Activated CD4-positive, alpha-beta T cell treated with anti-CD3 and anti-CD28 coated beads, Interleukin-2, Interleukin-6, amounts not matched to agents 100 ng/mL and 50 ng/mL, durations not matched to agents 16 hours and 8 hours (primary cell): ENCODE data around the gene PIWIL1.

Experiments used
- DNase-seq: peaks from one replicate; pipeline ENCODE4 v3.0.0-alpha.2; 2020

The PIWIL1 gene

DNA sequence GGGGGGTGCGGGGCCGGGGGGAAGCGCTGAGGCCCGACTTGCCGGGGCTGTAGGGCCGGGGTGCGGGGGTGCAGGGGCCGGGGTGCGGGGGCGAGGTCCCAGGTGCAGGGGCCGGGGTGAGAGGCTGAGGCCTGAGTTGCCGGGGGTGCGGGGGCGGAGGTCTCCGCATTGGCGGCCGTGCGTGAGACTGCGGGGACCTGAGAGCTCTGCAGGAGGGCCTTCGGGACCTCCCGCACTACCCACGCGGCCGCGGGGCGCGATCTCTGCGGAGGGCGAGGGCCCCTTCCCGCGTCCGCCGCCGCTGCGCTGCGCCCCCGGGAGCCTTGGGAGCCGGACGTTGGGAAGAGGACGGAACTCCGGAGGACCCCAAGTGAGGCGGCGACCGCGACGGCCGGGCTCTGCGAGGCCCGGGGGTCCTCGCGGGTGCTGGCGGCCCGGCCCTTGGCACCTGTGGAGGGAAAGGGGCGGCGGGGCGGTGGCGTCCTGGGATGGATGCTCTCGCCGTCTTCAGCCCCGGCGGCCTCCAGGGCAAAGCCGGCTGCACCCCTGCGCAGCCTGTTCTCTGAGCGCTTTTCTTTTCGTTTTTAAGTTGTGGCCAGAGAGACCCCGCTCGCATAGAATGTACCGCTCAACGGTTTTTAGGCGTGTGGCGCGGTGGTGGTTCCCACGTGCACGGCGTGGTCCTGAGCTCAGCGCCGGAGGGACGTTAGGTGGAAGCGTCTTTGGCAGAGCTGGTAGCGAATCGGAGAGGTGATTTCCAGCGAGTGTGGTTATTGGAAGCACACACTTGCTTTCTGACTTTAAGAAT lies 1.3 kb downstream of the PIWIL1 start:
- DNase-seq = no peak

DNA sequence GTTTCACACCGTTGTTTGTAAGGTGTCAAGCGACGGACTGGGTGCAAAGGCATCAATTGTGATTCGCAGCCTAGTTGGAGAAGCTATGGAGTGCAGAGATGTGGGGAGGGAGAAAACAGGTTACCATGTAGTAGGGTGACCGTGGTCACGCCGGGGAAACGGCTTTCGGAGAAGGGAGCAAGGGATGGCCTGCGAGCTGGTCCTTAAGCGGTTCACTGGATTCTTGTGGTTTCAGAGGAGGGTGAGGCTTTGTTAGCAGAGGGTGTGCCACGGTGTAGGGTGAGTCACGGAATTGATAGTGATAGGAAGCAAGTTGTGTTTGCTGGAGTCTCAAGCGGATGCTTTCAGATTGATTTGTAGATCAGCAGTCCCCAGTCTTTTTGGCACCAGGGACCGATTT lies 2.3 kb downstream of the PIWIL1 start:
- DNase-seq = no peak

DNA sequence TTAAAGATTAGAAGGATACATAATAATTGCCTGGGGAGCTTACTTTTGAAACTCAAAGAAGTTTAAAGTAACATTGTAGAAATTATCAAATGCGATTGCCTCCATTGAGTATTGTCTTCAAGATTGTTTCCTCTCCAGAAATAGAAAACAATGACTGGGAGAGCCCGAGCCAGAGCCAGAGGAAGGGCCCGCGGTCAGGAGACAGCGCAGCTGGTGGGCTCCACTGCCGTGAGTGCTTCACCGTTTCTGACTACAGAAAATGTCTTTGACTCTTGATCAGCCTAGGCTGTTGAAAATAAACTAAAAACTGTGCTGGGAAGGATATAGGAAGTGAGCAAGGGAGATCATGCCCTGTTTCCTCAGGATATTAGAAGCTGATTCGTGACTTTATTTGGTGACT lies 4.8 kb downstream of the PIWIL1 start:
- no peak for DNase-seq

DNA sequence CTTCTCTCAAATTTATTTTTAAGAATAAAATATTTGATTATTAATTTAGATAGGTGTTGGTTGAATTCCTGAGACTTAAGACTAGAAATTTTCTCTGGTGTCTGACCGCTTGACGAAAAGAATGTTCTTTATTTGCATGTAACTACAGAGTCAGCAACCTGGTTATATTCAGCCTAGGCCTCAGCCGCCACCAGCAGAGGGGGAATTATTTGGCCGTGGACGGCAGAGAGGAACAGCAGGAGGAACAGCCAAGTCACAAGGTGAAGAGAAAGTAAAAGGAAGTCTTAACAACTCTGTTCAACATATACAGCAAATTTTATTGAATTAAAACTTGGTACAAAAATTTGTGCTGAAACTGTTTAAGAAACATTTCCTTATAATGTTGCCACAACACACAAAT lies 5.2 kb downstream of the PIWIL1 start:
- DNase-seq = no peak

DNA sequence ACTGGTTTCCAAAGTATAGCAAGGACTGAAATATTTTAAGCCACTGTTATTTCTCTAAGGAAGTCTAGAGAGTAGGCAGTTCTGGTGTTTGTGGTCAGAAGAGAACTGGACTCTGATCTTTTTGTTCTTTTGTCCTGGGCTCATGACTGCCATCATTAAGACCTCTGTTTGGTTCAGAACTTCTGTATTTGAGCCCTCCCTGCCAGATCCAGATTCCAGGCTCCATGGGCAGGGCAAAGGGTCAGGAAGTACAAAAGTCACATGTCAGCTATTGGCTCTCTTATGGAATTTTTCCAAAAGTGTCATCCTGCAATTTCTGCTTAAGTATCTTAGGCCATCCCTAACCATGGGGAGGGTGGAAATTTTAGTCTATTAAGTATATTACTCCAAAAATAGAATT lies 6.8 kb downstream of the PIWIL1 start:
- no peak for DNase-seq

DNA sequence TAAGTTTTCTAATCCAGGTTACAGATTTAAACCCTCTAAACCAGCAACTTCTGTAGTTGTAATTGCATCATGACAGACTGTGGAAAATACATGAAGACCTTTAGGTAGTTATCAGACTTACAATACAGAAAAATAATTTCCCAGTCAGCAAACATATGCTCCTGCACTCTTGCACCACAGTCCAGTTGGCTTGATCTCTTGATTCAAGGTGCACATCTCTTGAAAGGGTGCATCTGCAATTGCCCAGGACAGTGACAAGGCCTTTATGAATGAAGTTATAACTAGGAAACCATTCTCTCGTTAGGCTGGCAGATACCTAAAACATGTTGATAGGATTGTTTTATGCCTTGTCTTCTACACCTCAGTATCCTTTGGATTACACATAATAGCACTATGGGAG lies 7.6 kb downstream of the PIWIL1 start:
- DNase-seq = no peak

DNA sequence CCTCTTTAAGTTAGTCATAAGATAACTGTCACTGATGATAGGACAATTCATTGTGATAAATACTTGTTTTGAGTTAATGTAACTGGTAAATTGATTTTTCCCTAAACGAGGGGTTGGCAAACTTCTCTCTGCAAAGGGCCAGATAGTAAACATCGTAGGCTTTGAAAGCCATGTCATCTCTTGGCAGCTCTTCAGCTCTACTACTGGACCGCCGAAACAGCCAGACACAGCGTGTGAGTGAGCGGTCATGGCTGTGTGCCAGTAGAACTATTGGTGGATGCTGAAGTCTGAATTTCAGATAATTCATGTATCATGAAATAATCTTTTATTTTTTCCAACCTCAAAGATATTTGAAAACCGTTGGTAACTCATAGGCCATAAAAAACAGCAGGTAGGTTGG lies 9.9 kb downstream of the PIWIL1 start:
- DNase-seq = no peak

DNA sequence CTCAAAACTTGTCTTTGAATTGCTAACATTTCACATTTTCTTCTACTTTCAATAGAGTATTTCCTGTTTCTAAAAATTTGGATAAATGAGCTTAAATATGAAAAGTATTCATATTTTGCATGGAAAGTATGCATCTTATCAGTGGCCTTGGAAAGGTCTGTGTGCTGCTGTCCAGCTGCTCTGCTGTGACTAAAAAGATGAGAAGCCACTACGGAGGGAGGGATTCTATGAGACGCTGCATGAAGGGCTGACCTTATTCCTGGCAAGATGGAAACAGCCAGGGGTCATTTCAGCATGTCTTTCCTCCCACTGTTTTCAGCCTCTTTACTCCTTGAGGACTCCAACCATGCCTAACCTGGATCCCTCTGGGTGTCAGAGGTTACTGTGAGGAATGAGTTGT lies 13.0 kb downstream of the PIWIL1 start:
- DNase-seq = no peak

DNA sequence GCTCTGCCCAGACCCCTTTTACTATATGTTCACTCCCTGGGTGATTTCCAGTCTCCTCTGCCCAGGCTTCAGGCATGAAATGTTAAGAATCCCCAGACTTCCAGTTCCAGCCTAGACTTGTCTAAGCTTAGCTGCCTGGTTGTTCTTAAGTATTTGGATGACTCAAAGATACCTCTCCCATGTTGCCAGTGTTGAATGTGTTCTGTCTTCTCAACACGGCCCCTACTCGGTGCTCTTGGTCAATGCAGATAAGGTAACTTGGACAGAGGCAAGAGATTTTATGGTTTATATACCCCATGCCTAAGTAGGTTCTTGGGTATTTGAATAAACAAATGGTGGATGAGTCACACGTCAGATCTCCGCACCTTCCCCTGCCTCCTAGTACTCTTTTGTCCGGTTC lies 13.6 kb downstream of the PIWIL1 start:
- DNase-seq = no peak

DNA sequence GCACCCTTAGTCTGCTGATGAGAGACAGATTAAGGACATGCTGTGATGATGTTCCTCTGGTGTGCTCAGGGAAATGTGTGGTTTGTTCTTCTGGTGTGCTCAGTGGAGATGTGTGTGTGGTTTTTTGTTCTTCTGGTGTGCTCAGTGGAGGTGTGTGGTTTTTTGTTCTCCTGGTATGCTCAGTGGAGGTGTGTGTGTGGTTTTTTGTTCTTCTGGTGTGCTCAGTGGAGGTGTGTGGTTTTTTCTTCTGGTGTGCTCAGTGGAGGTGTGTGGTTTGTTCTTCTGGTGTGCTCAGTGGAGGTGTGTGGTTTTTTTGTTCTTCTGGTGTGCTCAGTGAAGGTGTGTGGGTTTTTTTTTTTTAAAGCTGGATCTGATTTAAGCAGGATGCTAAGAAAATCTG lies 15.4 kb downstream of the PIWIL1 start:
- DNase-seq = no peak

DNA sequence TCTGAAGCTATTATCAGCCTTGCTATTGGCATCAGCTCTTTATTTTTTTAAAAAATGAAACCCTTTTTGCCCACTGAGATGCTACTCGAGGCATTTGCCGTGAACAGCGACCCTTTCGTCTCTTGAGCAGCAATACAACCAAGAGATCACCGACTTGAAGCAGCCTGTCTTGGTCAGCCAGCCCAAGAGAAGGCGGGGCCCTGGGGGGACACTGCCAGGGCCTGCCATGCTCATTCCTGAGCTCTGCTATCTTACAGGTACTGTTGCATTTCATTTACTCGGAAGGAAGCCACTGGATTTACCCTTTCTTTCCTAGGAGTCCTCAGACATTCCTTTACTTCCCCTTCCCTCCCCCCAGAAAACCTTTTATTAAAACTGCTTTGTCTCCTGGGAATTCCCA lies 16.7 kb downstream of the PIWIL1 start:
- DNase-seq = no peak

DNA sequence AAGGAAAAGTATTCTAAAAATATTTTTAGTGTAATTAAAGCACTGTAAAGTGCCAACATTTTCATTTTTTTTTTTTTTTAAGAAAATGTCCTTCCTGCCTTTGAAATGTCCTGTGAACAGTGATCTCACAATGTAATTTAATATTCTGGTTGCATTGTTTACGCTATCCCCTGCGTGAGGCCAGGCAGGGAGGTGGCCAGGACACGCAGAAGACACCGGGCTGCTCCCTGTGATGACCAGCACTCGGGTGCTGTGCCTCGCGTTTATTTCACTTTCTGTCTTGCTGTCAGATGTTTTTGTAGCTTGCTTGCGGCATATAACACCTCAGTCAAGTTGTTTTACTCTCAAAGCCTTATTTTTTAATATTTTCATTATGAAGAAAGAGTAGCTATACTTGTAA lies 18.5 kb downstream of the PIWIL1 start:
- DNase-seq = no peak

DNA sequence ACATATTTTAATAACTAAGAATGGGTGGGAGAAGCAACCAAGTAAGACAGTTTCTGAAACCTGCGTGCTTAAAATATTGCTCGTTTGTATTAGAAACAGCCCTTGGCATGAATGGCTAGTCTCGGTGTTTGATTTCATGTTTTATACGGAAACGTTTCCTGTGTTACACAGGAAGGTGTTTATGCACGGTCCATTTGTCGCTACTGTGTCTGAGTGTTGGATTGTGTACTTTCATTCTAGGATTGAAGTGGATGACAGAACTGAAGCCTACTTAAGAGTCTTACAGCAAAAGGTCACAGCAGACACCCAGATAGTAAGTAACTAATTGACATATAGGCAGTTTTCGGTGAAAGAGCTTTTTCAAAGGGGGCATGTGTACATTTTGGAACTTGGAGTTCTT lies 19.6 kb downstream of the PIWIL1 start:
- no peak for DNase-seq

DNA sequence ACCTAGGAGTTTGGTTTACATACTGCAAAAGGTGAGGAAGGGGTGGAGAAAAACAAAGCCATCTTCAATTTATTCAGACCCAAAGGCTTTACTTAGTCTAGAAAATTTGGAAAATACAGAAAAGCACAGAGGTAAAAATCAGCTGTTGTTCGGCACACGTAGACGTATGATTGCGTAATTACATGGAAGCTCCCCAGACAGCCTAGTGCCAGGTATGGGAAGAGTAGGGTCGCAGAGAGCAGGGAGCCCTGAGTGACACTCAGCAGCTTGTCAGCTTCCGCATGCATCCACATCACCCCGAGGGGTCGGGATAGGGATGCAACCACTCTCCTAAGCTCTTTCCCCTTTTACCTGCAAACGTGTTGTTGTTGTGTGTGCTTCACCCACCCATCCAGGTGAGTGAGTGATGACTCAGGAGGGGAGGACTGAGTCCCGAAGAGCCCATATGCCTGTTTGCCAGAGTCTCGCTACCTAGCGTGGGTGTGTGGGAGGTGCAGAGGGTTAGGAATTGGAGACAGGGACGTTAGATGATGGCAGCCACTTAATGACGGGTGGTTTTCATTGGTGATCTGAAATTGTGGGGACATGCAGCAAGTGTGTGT lies 20.1 kb downstream of the PIWIL1 start:
- no peak for DNase-seq

DNA sequence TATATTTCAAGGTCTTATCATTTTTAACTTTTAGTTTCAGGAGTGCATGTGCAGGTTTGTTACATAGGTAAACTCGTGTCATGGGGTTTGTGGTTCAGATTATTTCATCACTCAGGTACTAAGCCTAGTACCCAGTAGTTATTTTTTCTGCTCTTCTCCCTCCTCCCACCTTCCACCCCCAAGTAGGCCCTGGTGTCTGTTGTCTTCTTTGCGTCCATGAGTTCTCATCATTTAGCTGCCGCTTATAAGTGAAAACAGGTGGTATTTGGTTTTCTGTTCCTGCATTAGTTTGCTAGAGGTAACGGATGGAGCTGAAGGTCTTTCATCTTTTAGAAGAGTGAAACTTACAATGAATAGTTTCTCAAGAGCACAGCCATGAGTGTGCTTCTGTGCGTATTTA lies 24.4 kb downstream of the PIWIL1 start:
- DNase-seq = no peak

DNA sequence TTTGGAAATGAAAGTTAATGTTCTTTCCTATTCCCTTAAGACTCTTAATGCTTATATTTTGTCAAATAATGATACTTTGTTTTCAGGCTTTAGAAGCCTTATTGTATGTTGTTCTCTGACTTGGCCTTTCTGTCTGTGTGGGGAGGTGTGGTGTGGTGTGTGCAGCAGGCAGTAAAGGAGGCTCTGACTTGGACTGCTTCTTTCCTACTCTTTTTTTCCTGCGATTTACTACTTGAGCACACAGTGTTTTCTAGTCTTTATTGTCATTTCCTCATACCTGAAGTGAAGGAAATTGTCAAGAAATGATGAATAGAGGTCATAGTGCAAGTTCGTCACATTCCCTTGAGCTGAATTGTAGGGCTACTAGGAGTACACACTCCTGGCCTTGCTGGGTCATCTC lies 26.9 kb downstream of the PIWIL1 start:
- DNase-seq = no peak

DNA sequence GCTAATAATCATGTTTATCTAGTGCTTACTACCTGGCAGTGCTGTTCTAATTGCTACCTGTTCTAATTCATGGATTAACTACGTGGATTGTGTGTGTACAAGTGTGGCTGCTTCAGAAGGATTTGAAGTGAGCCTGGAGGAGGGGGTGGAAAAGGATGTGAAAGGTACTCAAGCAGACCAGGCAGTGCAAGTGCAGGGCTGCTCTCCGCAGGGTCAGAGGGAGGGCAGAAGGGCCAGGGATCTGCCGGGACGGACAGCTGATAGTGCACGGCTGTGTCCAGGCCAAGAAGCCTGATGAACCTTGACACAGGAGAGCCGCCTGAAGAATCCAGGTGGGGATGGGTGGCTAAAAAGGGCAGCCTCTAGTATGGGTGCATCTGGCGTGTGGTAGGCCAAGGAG lies 28.5 kb downstream of the PIWIL1 start:
- no peak for DNase-seq

DNA sequence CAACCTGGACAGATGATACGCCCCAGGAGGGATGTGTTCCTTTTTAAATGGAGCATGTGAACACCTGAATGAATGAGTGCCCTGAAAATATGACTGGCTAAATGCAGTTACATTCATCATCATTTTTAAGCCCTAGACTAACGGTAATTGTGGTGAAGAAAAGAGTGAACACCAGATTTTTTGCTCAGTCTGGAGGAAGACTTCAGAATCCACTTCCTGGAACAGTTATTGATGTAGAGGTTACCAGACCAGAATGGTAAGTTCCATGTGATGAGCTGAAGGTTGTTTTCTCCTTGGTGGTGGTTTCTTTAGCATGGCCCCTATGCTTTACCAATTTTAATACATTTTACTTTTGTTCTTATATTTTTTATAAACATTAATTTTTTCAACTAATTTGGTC lies 29.3 kb downstream of the PIWIL1 start:
- DNase-seq = no peak

DNA sequence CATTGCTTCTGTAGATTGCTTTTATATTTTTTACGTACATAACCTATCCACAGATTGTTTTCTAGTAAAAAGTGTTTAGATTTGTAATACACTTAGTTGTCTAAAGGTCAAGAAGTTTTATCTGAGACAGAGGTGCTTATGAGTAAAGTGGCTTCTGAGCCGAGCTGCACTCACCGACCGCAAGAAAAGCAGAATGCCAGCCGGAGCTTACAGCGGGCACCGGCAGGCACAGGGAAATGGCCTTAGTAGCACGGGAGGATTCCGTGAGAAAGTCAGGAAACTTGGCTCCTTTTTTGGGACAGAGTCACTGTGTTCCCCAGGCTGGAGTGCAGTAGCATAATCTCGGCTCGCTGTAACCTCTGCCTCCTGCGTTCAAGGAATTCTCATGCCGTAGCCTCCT lies 29.8 kb downstream of the PIWIL1 start:
- no peak for DNase-seq

DNA sequence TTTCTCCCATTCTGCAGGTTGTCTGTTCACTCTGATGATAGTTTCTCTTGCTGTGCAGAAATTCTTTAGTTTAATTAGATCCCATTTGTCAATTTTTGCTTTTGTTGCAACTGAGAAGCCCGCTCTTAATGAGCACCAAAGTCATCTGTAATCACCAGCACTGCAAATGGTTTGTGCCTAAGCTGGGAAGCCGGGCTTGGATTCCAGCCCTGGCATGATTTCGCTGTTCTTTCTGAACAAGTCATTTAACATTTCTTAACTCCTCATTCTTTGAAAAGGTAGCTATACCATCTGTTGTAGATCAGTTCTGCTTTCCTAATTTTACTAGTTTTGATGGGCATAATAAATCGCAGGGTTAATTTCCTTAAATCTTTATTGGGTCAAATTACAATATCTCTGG lies 32.1 kb downstream of the PIWIL1 start:
- DNase-seq = no peak

DNA sequence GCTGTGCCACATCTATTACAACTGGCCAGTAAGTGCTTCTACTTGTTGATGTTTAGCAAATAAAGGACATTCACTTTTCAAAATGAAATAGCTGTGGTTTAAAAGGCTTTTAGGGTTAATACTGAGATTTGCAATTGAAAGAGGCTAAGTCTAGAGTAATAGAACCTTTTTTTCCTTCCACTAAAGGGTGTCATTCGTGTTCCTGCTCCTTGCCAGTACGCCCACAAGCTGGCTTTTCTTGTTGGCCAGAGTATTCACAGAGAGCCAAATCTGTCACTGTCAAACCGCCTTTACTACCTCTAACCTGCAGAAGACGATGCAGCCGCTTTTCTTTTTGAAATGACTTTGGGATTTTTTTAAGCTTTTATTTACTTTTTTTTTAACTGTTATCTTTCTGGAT lies 33.6 kb downstream of the PIWIL1 start:
- DNase-seq = no peak

DNA sequence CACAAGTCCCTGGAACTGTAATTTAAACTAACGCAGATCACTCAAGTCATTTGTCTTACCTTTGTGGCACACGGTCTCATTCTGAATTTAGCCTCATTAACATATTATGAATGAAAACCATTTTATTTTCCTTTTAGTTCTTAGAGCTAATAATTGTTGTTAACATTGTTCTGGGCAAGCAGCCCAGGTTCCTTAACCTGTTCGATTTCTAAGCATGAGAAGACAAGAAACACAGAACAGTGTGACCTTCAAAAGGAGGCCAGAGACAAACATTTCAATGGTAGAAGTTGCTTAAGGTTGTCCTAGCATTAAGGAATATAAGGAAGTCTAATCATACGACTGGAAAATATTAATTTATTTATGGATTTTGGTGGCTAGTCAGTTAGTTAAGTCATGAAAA lies 35.2 kb downstream of the PIWIL1 start:
- DNase-seq = no peak

DNA sequence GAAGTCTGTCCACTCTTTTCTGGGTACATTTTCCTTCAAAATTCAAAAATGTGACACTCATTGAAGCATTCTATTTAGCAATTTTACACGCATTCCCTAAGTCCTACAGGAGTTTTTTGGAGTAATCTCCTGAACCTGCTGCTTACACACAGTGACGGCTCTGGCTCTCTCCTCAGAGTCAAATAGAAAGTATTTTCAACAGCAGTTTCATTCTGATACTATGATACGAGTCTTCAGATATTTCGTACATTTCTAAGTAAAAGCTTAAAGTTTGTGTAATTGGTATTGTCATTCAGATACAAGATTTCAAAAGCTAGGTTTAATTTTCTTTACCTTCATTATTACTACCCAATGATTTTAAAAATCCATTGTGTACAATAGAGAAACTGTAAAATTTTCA lies 36.4 kb downstream of the PIWIL1 start:
- peak; percentile 2 for DNase-seq

DNA sequence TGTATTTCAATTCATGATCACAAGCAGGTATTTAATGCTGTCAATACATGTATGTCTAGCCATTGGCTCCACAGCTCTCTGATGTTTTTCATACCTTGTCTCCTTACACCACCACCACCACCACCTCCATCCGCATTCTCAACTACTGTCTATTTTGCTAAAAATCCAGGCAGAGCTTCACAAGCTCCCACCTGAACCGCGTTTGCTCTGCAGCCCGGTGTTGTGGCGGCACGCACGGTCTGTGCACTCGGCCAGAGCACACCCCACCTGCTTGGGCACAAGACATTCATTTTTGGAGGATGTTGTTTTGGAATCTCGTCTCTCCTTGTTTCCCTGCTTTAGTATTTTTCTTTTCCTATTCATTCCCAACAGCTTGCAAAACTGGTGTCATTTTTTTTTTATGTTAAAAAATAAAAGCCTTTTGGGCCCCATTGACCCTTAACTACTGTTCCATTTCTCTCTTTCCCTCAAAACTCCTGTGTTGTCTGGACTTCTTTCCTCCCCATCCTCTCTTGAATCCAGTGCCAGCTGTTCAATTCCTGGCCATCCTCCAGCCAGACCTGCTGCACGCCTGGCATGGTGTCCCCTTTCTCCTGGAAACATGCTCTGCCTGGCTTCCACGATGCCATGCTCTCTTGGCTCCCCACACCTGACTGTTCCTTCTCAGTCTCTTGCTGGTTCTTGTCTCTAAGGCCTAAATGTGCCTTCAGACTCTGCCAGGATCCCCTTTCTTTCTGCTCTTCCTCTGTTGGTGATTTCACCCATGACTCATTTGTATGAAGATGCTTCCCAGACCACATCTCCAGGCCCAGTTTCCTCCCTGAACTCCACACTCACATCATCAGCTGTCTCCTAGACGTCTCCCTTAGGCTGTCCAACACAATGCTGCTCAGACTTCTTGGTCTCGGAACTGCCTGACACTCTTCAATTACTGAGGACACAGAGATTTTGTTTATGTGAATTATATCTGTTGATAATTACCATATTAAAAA lies 37.9 kb downstream of the PIWIL1 start:
- no peak for DNase-seq
